ENCODE data around the gene ADGRG6. TPM values are rescaled to one million over a fixed set of nuclear protein-coding genes. Genes with fewer than 3 reads are reported as not detected.

ADGRG6 gene
- total RNA-seq, 1 experiment from 2014 or later, result 2.5 TPM

DNA sequence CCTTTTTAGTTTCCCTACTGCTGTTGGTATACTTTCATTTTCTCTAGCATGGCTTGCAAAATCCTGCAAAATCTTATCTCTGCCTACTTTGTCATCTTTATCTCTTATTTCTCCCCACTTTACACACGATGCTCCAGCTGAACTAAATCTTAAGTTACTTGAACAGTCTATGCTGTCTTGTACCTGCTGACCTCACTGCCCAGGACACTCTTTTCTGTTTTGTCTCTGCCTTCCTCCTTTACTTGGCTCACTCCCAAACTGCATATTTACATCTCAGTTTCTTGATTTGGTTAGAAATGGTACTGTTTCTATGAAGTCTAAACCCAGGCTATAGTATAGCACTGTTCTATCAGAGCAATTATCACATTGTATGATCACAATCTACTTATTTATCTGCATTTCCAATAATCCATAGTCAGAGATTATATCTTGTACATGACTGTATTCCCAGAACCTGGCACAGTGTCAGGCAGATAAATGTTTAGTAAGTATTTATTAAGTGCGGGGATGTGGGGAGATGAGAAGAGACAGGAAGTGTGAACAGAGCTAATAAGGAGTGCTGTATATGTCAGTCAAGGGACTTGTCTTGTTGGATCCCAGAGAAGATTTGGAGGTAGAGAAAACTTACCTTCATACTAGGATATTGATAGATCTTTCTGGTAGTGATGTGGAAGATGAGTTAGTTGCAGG, 57.6 kb downstream of the ADGRG6 start:
- Histone ChIP-seq H3K4ac (ENCODE audit: low read depth, low read length) (no peak overlapping the region), H3K18ac (ENCODE audit: insufficient read length, low read depth, low read length) (no peak overlapping the region), H3K23ac (ENCODE audit: insufficient read length, low read depth, low read length) (no peak overlapping the region), H3K4me2 (ENCODE audit: insufficient read depth, insufficient read length, low read length) (no peak overlapping the region), H3K9me3 (ENCODE audit: control insufficient read depth, low read depth, low read length) (no peaks in the 10 kb centered on the region), H2AK5ac (ENCODE audit: insufficient read length, low read length) (no peak overlapping the region), H3K23me2 (ENCODE audit: insufficient read length, low read depth, low read length, poor library complexity, severe bottlenecking) (no peaks in the 10 kb centered on the region), H2AFZ (ENCODE audit: low read length) (no peak overlapping the region), H4K8ac (replicated peaks; ENCODE audit: insufficient read length, low read depth, low read length) (no peak overlapping the region), H3K9ac (ENCODE audit: extremely low read depth, insufficient read length, low read length) (no peak overlapping the region), H3K79me1 (ENCODE audit: insufficient read depth, low read depth, low read length, poor library complexity, severe bottlenecking) (no peaks in the 10 kb centered on the region), H2BK15ac (ENCODE audit: low read depth, low read length) (no peak overlapping the region), H4K91ac (ENCODE audit: insufficient read length, low read depth, low read length) (no peak overlapping the region), H2BK20ac (ENCODE audit: low read depth, low read length, poor library complexity, severe bottlenecking) (no peak overlapping the region), H3K79me2 (ENCODE audit: insufficient read depth, low read length) (no peaks in the 10 kb centered on the region), H3K27me3 (ENCODE audit: insufficient read depth, low read length) (no peaks in the 10 kb centered on the region), H3T11ph (ENCODE audit: low read length) (no peak overlapping the region), H3K14ac (ENCODE audit: insufficient read depth, low read length) (no peak overlapping the region), H2BK120ac (ENCODE audit: low read depth, low read length, poor library complexity, severe bottlenecking) (no peak overlapping the region), H2BK12ac (ENCODE audit: insufficient read length, low read depth, low read length) (no peak overlapping the region), H3K56ac (ENCODE audit: insufficient read length, low read depth, low read length) (no peak overlapping the region), H2BK5ac (ENCODE audit: insufficient read length, low read length) (no peak overlapping the region), H4K5ac (ENCODE audit: insufficient read length, low read depth, low read length) (no peak overlapping the region), H3K27ac (ENCODE audit: insufficient read length, low read depth, low read length) (no peak overlapping the region), H4K20me1 (ENCODE audit: control insufficient read depth, insufficient read depth, insufficient read length) (no peaks in the 10 kb centered on the region), H3K4me1 (ENCODE audit: insufficient read depth, low read length) (no peaks in the 10 kb centered on the region; the same call in 1 of the 2 replicates)
- no peaks in the 10 kb centered on the region for H3K36me3 Mint-ChIP-seq (ENCODE audit: insufficient read depth in 1 of 3, low read depth in 3 of 3)
- H3K4me3 Mint-ChIP-seq, result no peak overlapping the region
- H3K27ac Mint-ChIP-seq, result no peak overlapping the region
- WGBS (ENCODE audit: extremely low coverage, insufficient read length, low lambda C conversion rate), result no CpG with 5 or more reads among the region's 2 CpGs
- no peaks in the 10 kb centered on the region for H3K9me3 Mint-ChIP-seq
- TF ChIP-seq, protein P1, sequence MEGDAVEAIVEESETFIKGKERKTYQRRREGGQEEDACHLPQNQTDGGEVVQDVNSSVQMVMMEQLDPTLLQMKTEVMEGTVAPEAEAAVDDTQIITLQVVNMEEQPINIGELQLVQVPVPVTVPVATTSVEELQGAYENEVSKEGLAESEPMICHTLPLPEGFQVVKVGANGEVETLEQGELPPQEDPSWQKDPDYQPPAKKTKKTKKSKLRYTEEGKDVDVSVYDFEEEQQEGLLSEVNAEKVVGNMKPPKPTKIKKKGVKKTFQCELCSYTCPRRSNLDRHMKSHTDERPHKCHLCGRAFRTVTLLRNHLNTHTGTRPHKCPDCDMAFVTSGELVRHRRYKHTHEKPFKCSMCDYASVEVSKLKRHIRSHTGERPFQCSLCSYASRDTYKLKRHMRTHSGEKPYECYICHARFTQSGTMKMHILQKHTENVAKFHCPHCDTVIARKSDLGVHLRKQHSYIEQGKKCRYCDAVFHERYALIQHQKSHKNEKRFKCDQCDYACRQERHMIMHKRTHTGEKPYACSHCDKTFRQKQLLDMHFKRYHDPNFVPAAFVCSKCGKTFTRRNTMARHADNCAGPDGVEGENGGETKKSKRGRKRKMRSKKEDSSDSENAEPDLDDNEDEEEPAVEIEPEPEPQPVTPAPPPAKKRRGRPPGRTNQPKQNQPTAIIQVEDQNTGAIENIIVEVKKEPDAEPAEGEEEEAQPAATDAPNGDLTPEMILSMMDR (conservative IDR thresholded peaks at IDR 0.05), result no peak
- no peaks in the 10 kb centered on the region for H3K4me1 Mint-ChIP-seq
- no peak for DNase-seq
- no peaks in the 10 kb centered on the region for H3K27me3 Mint-ChIP-seq (ENCODE audit: low read depth)
